Fibroblast of the aortic adventitia (primary cell): ENCODE results near the gene NFIA. TPM values are rescaled to one million over a fixed set of nuclear protein-coding genes. Genes with fewer than 3 reads are reported as not detected.

ENCODE experiments used
- DNase-seq: peaks from one replicate; pipeline ENCODE4 v3.0.0-alpha.2; 2010; ENCODE audit warnings: low read depth
- H3K4me3 ChIP-seq: 2 replicates; pipeline ENCODE4 v1.5.1; 2011; ENCODE audit warnings: low read depth, mild to moderate bottlenecking, control low read depth, low read length, moderate library complexity
- total RNA-seq: library from RNA; depleted of rRNA; stranded (reverse); fragments of >200 nt; gene quantifications from 2 replicates; pipeline ENCODE4 v1.2.3, GENCODE V29; 2012; ENCODE audit warnings: low replicate concordance
- TF ChIP-seq, protein P1 (sequence below): IDR thresholded peaks from 2 replicates; pipeline ENCODE4 v1.5.1; 2011; ENCODE audit warnings: mild to moderate bottlenecking, low read length, control low read depth, inconsistent platforms; ENCODE audit not compliant: insufficient read depth

Gene NFIA
- total RNA-seq, 1 donor, result 32.0 TPM

DNA sequence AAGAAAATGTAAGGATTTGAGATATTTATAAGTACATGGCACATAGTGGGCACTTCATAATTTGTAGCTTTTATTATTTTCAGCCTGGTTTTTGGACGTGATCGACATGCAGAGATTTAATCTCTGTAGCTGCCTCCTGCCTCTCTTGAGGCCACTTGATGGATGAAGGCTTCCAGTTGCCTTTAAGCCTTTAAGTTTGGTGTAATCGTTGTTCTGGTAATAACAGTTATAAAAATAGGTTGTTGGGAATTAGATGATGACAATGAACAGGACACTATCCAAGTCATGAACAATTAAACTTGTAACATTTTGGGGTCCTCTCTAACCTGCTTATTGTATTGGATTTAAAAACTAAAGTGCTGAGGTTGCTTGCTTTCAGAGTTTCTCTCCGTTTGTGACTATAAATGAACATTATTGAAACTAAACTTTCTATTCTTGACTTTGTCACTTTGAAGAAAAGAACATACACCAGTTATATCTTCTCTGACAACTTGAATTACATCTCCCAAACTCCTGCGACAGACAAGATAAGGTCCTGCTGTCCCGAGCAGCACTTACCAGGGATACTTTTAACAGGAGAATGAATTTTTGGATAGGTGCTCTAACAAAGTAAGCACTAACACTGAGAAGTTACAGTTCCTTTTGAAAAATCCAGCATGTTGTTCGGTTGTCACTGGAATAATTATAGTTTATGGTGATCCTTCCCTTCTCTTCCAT lies 295.0 kb downstream of the NFIA start:
- TF ChIP-seq, protein P1, sequence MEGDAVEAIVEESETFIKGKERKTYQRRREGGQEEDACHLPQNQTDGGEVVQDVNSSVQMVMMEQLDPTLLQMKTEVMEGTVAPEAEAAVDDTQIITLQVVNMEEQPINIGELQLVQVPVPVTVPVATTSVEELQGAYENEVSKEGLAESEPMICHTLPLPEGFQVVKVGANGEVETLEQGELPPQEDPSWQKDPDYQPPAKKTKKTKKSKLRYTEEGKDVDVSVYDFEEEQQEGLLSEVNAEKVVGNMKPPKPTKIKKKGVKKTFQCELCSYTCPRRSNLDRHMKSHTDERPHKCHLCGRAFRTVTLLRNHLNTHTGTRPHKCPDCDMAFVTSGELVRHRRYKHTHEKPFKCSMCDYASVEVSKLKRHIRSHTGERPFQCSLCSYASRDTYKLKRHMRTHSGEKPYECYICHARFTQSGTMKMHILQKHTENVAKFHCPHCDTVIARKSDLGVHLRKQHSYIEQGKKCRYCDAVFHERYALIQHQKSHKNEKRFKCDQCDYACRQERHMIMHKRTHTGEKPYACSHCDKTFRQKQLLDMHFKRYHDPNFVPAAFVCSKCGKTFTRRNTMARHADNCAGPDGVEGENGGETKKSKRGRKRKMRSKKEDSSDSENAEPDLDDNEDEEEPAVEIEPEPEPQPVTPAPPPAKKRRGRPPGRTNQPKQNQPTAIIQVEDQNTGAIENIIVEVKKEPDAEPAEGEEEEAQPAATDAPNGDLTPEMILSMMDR, result no peak
- DNase-seq, result no peak
- no peak overlapping the region for H3K4me3 ChIP-seq

DNA sequence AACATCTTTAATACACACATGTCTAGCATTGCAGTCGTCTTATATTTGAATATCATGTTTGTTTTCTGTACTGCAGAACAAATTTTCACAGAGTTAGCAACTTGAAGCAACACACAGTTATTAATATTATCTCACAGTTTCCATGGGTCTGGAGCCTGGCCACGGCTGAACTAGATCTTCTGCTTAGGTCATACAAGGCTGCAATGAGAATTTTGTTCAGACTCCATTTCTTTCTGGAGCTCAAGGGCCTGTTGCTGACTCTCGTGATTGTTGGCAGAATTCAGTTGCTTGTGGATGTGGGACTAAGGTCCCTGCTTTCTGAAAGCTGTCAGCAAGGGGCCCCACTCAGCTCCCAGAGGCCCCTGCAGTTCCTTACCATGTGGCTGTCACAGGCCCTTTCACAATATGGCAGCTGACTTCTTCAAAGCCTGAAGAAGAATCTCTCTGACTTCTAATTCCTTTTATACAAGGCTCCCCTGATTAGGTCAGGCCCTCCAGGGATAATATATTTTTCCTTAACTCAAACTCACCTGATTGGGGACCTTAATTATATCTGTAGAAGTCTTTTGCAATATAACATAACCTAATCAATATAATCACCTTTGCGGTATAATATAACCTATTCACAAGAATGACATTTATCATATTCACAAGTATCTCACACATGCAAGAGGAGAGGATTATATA lies 296.3 kb downstream of the NFIA start:
- TF ChIP-seq, protein P1, result no peak
- DNase-seq, result no peak
- no peak overlapping the region for H3K4me3 ChIP-seq

DNA sequence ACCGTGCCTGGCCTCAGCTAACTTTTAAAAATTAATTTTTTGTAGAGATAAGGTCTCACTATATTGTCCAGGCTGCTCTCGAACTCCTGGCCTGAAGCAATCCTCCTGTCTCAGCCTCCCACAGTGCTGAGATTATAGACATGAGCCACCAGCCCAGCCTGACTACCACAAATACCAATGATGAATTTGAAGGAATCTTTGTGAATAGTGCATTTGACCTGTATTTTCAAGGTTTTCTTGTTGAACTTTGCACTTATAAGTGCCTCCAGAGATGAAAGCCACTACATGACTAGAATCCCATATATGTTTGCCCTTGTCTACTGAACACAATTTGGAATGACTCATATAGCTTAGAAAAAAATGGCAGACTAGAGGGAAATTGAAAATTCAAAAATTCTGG lies 297.3 kb downstream of the NFIA start:
- TF ChIP-seq, protein P1, result no peak
- H3K4me3 ChIP-seq, result no peak overlapping the region
- no peak for DNase-seq

DNA sequence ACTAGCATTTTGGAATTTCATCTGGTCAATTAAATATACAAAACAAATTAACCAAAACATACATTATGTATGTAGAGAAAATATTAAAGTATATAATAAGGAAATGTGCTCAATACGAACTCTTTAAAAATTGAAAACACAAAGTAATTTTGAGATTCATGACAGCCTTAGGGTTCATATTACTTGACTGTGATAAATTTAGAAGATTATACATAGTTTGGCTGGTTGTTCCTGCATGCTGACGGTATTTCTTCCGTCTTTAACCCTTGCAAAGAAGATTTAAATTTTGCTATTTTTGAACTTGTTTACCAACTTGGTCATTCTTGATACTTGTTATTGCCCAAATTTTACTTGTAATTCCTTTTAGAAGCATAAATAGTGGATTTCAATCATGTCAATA lies 298.2 kb downstream of the NFIA start:
- TF ChIP-seq, protein P1, result no peak
- DNase-seq, result no peak
- no peak overlapping the region for H3K4me3 ChIP-seq

DNA sequence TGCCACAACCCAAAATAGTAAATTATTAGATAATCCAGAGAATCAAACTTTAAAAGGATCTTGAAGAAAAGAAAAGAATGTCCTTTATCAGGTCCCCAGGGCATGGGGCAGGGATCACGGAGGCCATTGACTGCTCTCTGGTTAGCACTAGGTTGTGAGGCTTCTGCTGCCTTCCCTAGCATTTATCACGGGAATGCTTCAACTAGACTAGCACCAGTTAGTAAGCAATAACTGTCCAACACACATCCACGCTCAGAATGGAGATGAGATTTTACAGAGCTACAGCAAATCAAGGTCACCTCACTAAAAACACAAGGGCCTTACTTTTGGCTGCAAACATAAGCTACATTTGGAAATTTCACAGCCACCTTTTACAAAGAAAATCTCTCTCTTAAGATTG lies 304.0 kb downstream of the NFIA start:
- no peak for DNase-seq
- H3K4me3 ChIP-seq, result no peak overlapping the region
- TF ChIP-seq, protein P1, result no peak

DNA sequence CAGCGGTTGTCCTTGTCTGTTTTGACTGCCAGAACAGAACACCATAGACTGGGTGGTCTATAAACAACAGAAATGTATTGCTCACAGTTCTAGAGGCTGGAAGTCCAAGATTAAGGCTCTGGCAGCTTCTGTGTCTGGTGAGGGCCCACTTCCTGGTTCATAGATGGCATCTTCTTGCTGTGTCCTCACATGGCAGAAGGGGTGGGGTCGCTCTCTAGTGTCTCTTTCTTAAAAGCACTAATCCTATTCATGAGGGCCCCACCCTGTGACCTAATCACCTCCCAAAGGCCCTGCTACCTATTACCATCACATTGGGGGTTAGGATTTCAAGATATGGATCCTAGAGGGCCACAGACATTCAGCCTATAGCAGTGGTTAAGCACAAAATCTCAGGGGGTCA lies 304.4 kb downstream of the NFIA start:
- H3K4me3 ChIP-seq, result no peak overlapping the region
- no peak for DNase-seq
- TF ChIP-seq, protein P1, result no peak
